ENCODE data around the gene CLDND2.

DNA sequence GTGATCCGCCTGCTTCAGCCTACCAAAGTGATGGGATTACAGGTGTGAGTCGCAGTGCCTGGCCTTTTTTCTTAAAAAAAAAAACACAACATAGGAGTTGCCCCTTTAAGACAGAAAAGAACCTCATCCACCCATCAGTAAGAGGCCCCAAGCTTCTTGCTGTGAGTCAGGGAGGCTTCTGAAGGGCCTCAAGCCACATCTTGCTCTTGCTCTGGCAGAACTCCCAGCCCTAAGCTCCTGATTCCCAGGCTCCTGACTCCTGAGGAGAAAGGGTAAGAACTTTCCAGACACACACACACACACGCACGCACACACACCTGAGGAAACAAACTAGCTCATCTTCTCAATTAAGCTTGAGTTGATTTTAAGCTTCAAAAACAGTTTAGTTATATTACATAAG lies 9.5 kb downstream of the CLDND2 start:
- TF ChIP-seq CTCF (IDR thresholded peaks at IDR 0.05) (no peak), POLR2A (IDR thresholded peaks at IDR 0.05) (no peak), EP300 (IDR thresholded peaks at IDR 0.05) (no peak)
